Endothelial cell of umbilical vein (primary cell): ENCODE measurements around the gene TRDN.

Experiments used
- CTCF ChIP-seq, 2 donors: IDR thresholded peaks; 1 replicate in 1 of 2; 2 replicates in 1 of 2; pipeline ENCODE4 v1.5.1; 2011; ENCODE audit warnings: low read length in 2 of 2, mild to moderate bottlenecking in 2 of 2, moderate library complexity in 2 of 2, control low read depth in 1 of 2, inconsistent platforms in 1 of 2, low read depth in 1 of 2; ENCODE audit not compliant: insufficient read depth in 1 of 2; ENCODE audit errors: extremely low read depth in 1 of 2
- EZH2 ChIP-seq: IDR thresholded peaks from 2 replicates; pipeline ENCODE4 v1.6.1; 2012; ENCODE audit warnings: borderline replicate concordance, low read depth, mild to moderate bottlenecking, moderate library complexity, low read length, inconsistent platforms; ENCODE audit not compliant: severe bottlenecking
- FOS ChIP-seq: IDR thresholded peaks from 2 replicates; pipeline ENCODE4 v1.6.1; 2011; ENCODE audit warnings: mild to moderate bottlenecking, low read length, moderate library complexity, borderline replicate concordance; ENCODE audit not compliant: insufficient read depth
- MAX ChIP-seq: IDR thresholded peaks from 2 replicates; pipeline ENCODE4 v1.6.1; 2011; ENCODE audit not compliant: insufficient read depth, insufficient read length
- MYC ChIP-seq: IDR thresholded peaks from one replicate; pipeline ENCODE4 v1.6.1; 2011; ENCODE audit warnings: mild to moderate bottlenecking, low read depth, low read length
- POLR2A ChIP-seq: IDR thresholded peaks from 2 replicates; pipeline ENCODE4 v1.6.1; 2012; ENCODE audit warnings: low read depth, mild to moderate bottlenecking, control low read depth, low read length

GRCh38 chr6:123527406-123527805 lies 109.3 kb downstream of the TRDN start:
- no peak for TF ChIP-seq MYC
- TF ChIP-seq CTCF (IDR thresholded peaks at IDR 0.05; ENCODE audit: extremely low read depth in 1 of 2, insufficient read depth in 1 of 2, low read depth in 1 of 2, low read length in 2 of 2): no peak
- TF ChIP-seq POLR2A: no peak
- no peak for TF ChIP-seq MAX
- TF ChIP-seq EZH2: no peak
- no peak for TF ChIP-seq FOS
